Neuron (in vitro differentiated cells): ENCODE data around the gene TMEM191C.
"Not testable (repeated sequence)": the region's sequence is repeated elsewhere in the genome, so short reads cannot be mapped to it uniquely, and the experiment has no call there.

Experiments
- H2AFZ ChIP-seq: one replicate; pipeline ENCODE4 v1.6.1; 2013; ENCODE audit warnings: low read depth, mild to moderate bottlenecking, inconsistent platforms, low read length, moderate library complexity
- H3K27me3 ChIP-seq: one replicate; pipeline ENCODE4 v1.6.1; 2013; ENCODE audit warnings: low read length; ENCODE audit not compliant: insufficient read depth
- H3K36me3 ChIP-seq: one replicate; pipeline ENCODE4 v1.6.1; 2013; ENCODE audit warnings: low read length; ENCODE audit not compliant: insufficient read depth
- H3K4me1 ChIP-seq: one replicate; pipeline ENCODE4 v1.6.1; 2013; ENCODE audit warnings: low read length; ENCODE audit not compliant: insufficient read depth
- H3K4me3 ChIP-seq: 2 replicates; pipeline ENCODE4 v1.5.1; 2013; ENCODE audit warnings: mild to moderate bottlenecking, low read length, moderate library complexity
- H3K9me3 ChIP-seq: one replicate; pipeline ENCODE4 v1.6.1; 2013; ENCODE audit warnings: low read length

TMEM191C gene

GRCh38 chr22:21467337-21468193 is at the start of gene TMEM191C:
TSS of gene TMEM191C (plus strand) at chr22:21467387. CDS start at chr22:21467460, 73 bp downstream.
- not testable (repeated sequence) for H2AFZ ChIP-seq, H3K36me3 ChIP-seq, H3K4me1 ChIP-seq, H3K9me3 ChIP-seq, H3K27me3 ChIP-seq, H3K4me3 ChIP-seq

- H3K9me3 ChIP-seq, H2AFZ ChIP-seq, H3K4me1 ChIP-seq, H3K36me3 ChIP-seq, H3K27me3 ChIP-seq: not testable (repeated sequence)
- H3K4me3 ChIP-seq = peak overlapping the region; percentile 57
Measured at GRCh38 chr22:21417853-21418252, 49.3 kb upstream of the TMEM191C start.

GRCh38 chr22:21418974-21419638 is 48.1 kb upstream of the TMEM191C start:
- not testable (repeated sequence) for H3K4me1 ChIP-seq, H2AFZ ChIP-seq, H3K9me3 ChIP-seq, H3K36me3 ChIP-seq, H3K27me3 ChIP-seq
- H3K4me3 ChIP-seq = peak overlapping the region; percentile 16

- not testable (repeated sequence) for H3K36me3 ChIP-seq, H3K9me3 ChIP-seq, H3K27me3 ChIP-seq, H3K4me1 ChIP-seq, H3K4me3 ChIP-seq, H2AFZ ChIP-seq
Measured at GRCh38 chr22:21420180-21420763, 46.9 kb upstream of the TMEM191C start.

GRCh38 chr22:21424084-21424709 is 43.0 kb upstream of the TMEM191C start:
- not testable (repeated sequence) for H3K27me3 ChIP-seq, H3K4me3 ChIP-seq, H3K36me3 ChIP-seq, H2AFZ ChIP-seq, H3K4me1 ChIP-seq, H3K9me3 ChIP-seq

- not testable (repeated sequence) for H2AFZ ChIP-seq, H3K9me3 ChIP-seq, H3K4me3 ChIP-seq, H3K4me1 ChIP-seq, H3K27me3 ChIP-seq, H3K36me3 ChIP-seq
Measured at GRCh38 chr22:21434378-21435233, 32.6 kb upstream of the TMEM191C start.

GRCh38 chr22:21435998-21436810 is 31.0 kb upstream of the TMEM191C start:
- H3K9me3 ChIP-seq, H3K27me3 ChIP-seq, H3K4me3 ChIP-seq, H3K36me3 ChIP-seq, H2AFZ ChIP-seq, H3K4me1 ChIP-seq: not testable (repeated sequence)

- not testable (repeated sequence) for H3K4me1 ChIP-seq, H3K27me3 ChIP-seq, H2AFZ ChIP-seq, H3K9me3 ChIP-seq, H3K36me3 ChIP-seq, H3K4me3 ChIP-seq
Measured at GRCh38 chr22:21438013-21438412, 29.2 kb upstream of the TMEM191C start.

GRCh38 chr22:21440018-21440636 is 27.1 kb upstream of the TMEM191C start:
- not testable (repeated sequence) for H2AFZ ChIP-seq, H3K4me3 ChIP-seq, H3K9me3 ChIP-seq, H3K27me3 ChIP-seq
- peaks cover 16% of the 10 kb centered on the region for H3K36me3 ChIP-seq
- H3K4me1 ChIP-seq = peaks cover 12% of the 10 kb centered on the region

GRCh38 chr22:21440676-21441075 is 26.5 kb upstream of the TMEM191C start:
- peaks cover 12% of the 10 kb centered on the region for H3K4me1 ChIP-seq
- not testable (repeated sequence) for H3K9me3 ChIP-seq, H3K27me3 ChIP-seq, H2AFZ ChIP-seq, H3K4me3 ChIP-seq
- peaks cover 16% of the 10 kb centered on the region for H3K36me3 ChIP-seq

- H3K36me3 ChIP-seq = peaks cover 21% of the 10 kb centered on the region
- not testable (repeated sequence) for H3K9me3 ChIP-seq, H3K4me3 ChIP-seq, H3K27me3 ChIP-seq, H2AFZ ChIP-seq
- H3K4me1 ChIP-seq = peaks cover 12% of the 10 kb centered on the region
Measured at GRCh38 chr22:21441170-21441569, 26.0 kb upstream of the TMEM191C start.

- not testable (repeated sequence) for H3K27me3 ChIP-seq, H3K9me3 ChIP-seq, H3K4me3 ChIP-seq, H2AFZ ChIP-seq
- H3K36me3 ChIP-seq = peaks cover 31% of the 10 kb centered on the region
- H3K4me1 ChIP-seq = peaks cover 12% of the 10 kb centered on the region
Measured at GRCh38 chr22:21442123-21442522, 25.1 kb upstream of the TMEM191C start.
